Small intestine (tissue), 7 donors: Measurements from ENCODE around the gene MED12L. TPM values are rescaled to one million over a fixed set of nuclear protein-coding genes. Genes with fewer than 3 reads are reported as not detected.

Experiments used
- DNase-seq, 2 donors: peaks; one replicate each; pipeline versions ENCODE4 v3.0.0 to v3.0.0-alpha.2; 2013
- FAIRE-seq: peaks from 2 replicates; lab custom pipeline; 2012; peaks lifted over from hg19 to GRCh38; lab: Jason Lieb, UNC
- H3K27ac ChIP-seq, 3 donors: one replicate each; pipeline ENCODE4 v1.5.1; 2013; ENCODE audit warnings: low read length in 2 of 3, mild to moderate bottlenecking in 2 of 3, control low read depth in 1 of 3, inconsistent platforms in 1 of 3, low read depth in 1 of 3, moderate library complexity in 1 of 3
- H3K27me3 ChIP-seq, 3 donors: one replicate each; pipeline ENCODE4 v1.6.1; 2013; ENCODE audit warnings: low read length in 3 of 3, inconsistent platforms in 1 of 3; ENCODE audit not compliant: control insufficient read depth in 3 of 3, insufficient read depth in 3 of 3
- H3K36me3 ChIP-seq, 3 donors: one replicate each; pipeline ENCODE4 v1.6.1; 2013; ENCODE audit warnings: low read length in 3 of 3, inconsistent platforms in 1 of 3, low read depth in 1 of 3, mild to moderate bottlenecking in 1 of 3, moderate library complexity in 1 of 3; ENCODE audit not compliant: control insufficient read depth in 3 of 3, insufficient read depth in 2 of 3
- H3K4me1 ChIP-seq, 3 donors: one replicate each; pipeline ENCODE4 v1.6.1; 2013; ENCODE audit warnings: low read length in 2 of 3, inconsistent platforms in 1 of 3, low read depth in 1 of 3, mild to moderate bottlenecking in 1 of 3, moderate library complexity in 1 of 3; ENCODE audit not compliant: control insufficient read depth in 3 of 3, insufficient read depth in 2 of 3
- H3K4me3 ChIP-seq, 3 donors: one replicate each; pipeline ENCODE4 v1.5.1; 2013; ENCODE audit warnings: low read length in 3 of 3, control low read depth in 1 of 3, inconsistent platforms in 1 of 3, low read depth in 1 of 3, mild to moderate bottlenecking in 1 of 3, moderate library complexity in 1 of 3
- H3K9me3 ChIP-seq, 2 donors: one replicate each; pipeline ENCODE4 v1.6.1; 2013; ENCODE audit warnings: low read depth in 1 of 2, low read length in 1 of 2; ENCODE audit not compliant: control insufficient read depth in 2 of 2, insufficient read depth in 1 of 2
- WGBS, 3 donors: extraction: QIAGEN DNeasy Blood & Tissue Kit; methylation state at CpG; one replicate each; pipeline ENCODE4 v1.1.7; 2013; 5-methylcytosine and 5-hydroxymethylcytosine counted together
- polyA plus RNA-seq, 4 donors: library from polyadenylated mRNA; stranded (reverse) in 3 of 4; unstranded in 1 of 4; fragments of 200-250 nt in 3 of 4; fragments of 120-200 nt in 1 of 4; gene quantifications; one replicate each; pipeline versions ENCODE4 v1.2.1 to v1.2.3, GENCODE V29; 2013
- donor health status: healthy with polysubstance abuse.
- donor health status: control.
- donor health status: control.
- donor health status: Bipolar disorder and iron deficiency.
- donor health status: healthy.

MED12L gene
- polyA plus RNA-seq, 4 donors: 0.16 to 2.4 (median 0.36) TPM

DNA sequence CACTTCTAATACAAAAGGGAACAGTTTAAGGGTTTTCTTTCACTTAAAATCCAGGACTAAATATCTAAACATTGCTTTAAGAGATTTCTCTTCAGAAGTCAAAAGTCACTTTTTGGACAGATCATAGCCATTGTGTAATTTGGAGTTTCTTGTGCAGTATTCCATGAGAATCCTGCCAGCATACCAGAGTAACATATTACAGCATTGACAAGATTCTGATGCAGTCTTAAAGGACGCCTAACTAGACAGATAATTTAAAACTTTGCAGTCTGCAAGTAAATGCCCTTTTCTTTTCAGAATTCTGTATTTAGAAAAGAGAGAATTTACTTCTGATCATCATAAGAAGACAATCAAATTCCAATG lies 392.9 kb downstream of the MED12L start:
- Histone ChIP-seq H3K9me3 (peaks cover 0 to 9% of the 10 kb centered on the region in 2 donors), H3K4me3 (no peak overlapping the region), H3K36me3 (no peaks in the 10 kb centered on the region), H3K4me1 (no peaks in the 10 kb centered on the region), H3K27ac (no peak overlapping the region), H3K27me3 (no peaks in the 10 kb centered on the region)
- FAIRE-seq: no peak
- DNase-seq: no peak
- WGBS, 3 donors: 57 to 62% (median 60%) methylated on average over 1 of the region's 1 CpG

- FAIRE-seq: no peak
- no peak overlapping the region for H3K4me3 ChIP-seq
Observed at GRCh38 chr3:151479452-151479851, 394.0 kb downstream of the MED12L start.

DNA sequence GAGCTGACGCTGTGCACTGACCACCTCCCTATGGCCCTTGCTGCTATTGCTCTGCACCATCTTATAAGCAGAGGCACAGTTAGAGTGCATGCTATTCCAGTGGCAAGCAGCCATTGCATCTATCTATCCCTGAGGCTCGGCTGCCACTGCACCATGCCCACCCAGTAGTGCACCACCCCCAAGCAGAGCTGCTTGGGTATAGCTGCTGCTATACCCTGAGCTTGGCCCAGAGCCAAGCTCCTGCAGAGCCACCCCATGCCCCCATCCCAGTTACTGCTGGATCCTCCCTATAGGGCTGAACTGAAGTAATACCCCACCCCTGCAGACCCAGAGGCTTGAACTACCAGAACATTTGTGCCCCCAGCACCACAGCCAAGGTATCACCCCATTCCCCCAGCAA lies 395.0 kb downstream of the MED12L start:
- Histone ChIP-seq H3K9me3 (peaks cover 0 to 17% of the 10 kb centered on the region in 2 donors), H3K36me3 (no peaks in the 10 kb centered on the region), H3K27ac (no peak overlapping the region), H3K27me3 (no peaks in the 10 kb centered on the region), H3K4me1 (no peaks in the 10 kb centered on the region), H3K4me3 (no peak overlapping the region)
- WGBS, 3 donors: 89 to 98% (median 94%) methylated on average over 2 of the region's 2 CpGs
- FAIRE-seq: no peak
- no peak for DNase-seq

More at GRCh38 chr3:151479452-151479851, 394.0 kb downstream of the MED12L start:
- Histone ChIP-seq H3K36me3 (no peaks in the 10 kb centered on the region), H3K4me1 (no peaks in the 10 kb centered on the region), H3K9me3 (peaks cover 0 to 17% of the 10 kb centered on the region in 2 donors), H3K27ac (no peak overlapping the region), H3K27me3 (no peaks in the 10 kb centered on the region)
- no peak for DNase-seq
- WGBS, 3 donors: 15 to 29% (median 26%) methylated on average over 1 of the region's 1 CpG

DNA sequence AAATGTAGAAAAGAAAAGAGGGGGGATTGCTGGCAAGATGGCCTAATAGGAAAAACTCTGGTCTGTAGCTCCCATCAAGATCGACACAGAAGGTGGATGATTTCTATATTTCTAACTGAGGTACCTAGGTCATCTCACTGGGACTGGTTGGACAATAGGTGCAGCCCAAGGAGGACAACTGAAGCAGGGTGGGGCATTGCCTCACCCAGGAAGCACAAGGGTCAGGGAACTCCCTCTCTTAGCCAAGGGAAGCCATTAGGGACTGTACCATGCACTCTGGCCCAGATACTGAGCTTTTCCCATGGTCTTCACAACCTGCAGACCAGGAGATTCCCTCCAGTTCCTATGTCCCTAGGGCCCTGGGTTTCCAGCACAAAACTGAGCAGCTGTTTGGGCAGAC lies 398.0 kb downstream of the MED12L start:
- FAIRE-seq: no peak
- Histone ChIP-seq H3K4me3 (no peak overlapping the region), H3K36me3 (no peaks in the 10 kb centered on the region), H3K27me3 (no peaks in the 10 kb centered on the region), H3K27ac (no peak overlapping the region), H3K9me3 (peaks cover 0 to 17% of the 10 kb centered on the region in 2 donors), H3K4me1 (no peaks in the 10 kb centered on the region)
- 91 to 96% (median 94%) methylated on average over 1 of the region's 1 CpG for WGBS, 3 donors
- DNase-seq: peak in 1 of 2 donors; percentile 80

DNA sequence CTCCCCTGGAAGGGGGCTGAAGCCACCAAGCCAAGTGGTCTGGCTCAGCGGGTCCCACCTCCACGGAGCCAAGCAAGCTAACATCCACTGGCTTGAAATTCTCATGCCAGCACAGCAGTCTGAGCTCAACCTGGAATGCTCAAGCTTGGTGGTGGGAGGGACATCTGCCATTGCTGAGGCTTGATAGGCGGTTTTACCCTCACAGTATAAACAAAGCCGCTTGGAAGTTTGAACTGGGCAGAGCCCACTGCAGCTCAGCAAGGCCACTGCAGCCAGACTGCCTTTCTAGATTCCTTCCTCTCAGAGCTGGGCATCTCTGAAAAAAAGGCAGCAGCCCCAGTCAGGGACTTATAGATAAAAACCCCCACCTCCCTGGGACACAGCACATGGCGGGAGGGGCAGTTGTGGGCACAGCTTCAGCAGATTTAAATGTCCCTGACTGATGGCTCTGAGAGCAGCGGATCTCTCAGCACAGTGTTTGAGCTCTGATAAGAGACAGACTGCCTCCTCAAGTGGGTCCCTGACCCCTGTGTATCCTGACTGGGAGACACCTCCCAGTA lies 398.6 kb downstream of the MED12L start:
- DNase-seq: no peak
- no peaks in the 10 kb centered on the region for H3K27me3 ChIP-seq
- H3K36me3 ChIP-seq: no peaks in the 10 kb centered on the region
- no peaks in the 10 kb centered on the region for H3K4me1 ChIP-seq
- peaks cover 0 to 17% of the 10 kb centered on the region in 2 donors for H3K9me3 ChIP-seq
- no peak overlapping the region for H3K4me3 ChIP-seq
- no peak for FAIRE-seq
- no peak overlapping the region for H3K27ac ChIP-seq
- 79 to 86% (median 84%) methylated on average over 6 of the region's 6 CpGs for WGBS, 3 donors

Other genes starting within 250 kb of the MED12L start
- gene MINDY4B, start 180.2 kb upstream of the MED12L start, polyA plus RNA-seq: under 1 TPM in 1 of 4 donors, not detected in 3; 0.16 TPM
- 1 to 10 TPM in 3 of 4 donors, under 1 TPM in 1; 0.06 to 4.5 (median 4.0) TPM for gene CLRN1, start 112.9 kb upstream of the MED12L start, polyA plus RNA-seq
- gene GPR171, start 117.6 kb downstream of the MED12L start, polyA plus RNA-seq: 1 to 10 TPM; 1.6 to 3.5 (median 2.2) TPM
- gene P2RY14, start 192.9 kb downstream of the MED12L start, polyA plus RNA-seq: 1 to 10 TPM in 3 of 4 donors, not detected in 1; 1.1 to 5.5 (median 1.3) TPM
- not detected for gene GPR87, start 231.2 kb downstream of the MED12L start, polyA plus RNA-seq
- 1 to 10 TPM in 2 of 4 donors, under 1 TPM in 1, not detected in 1; 0.63 to 4.8 (median 1.9) TPM for gene P2RY13, start 243.9 kb downstream of the MED12L start, polyA plus RNA-seq